HepG2 (cell line): ENCODE results near the gene POLL.

Source experiments
- EHMT2 ChIP-seq: fragments of 200-600 bp; sonication (generic); IDR thresholded peaks from 2 replicates; pipeline ENCODE4 v1.7.0; 2017; ENCODE audit warnings: antibody characterized with exemption, low read depth, low read length, borderline replicate concordance
- ISX ChIP-seq: sonication (generic); formaldehyde crosslinking; conservative IDR thresholded peaks from 2 replicates; pipeline ENCODE4 v1.5.0; 2020; ENCODE audit warnings: missing genetic modification reagents
- MAFF ChIP-seq: IDR thresholded peaks from 2 replicates; pipeline ENCODE4 v1.6.1; 2011; ENCODE audit warnings: low read depth, low read length, improper control_type of control experiment
- MAFK ChIP-seq, 2 experiments: IDR thresholded peaks in 1 of 2; conservative IDR thresholded peaks in 1 of 2; 2 replicates each; pipeline ENCODE4 v1.6.1; 2011; ENCODE audit warnings: improper control_type of control experiment in 2 of 2, low read length in 2 of 2
- MYNN ChIP-seq: sonication (generic); formaldehyde crosslinking; IDR thresholded peaks from 2 replicates; pipeline ENCODE4 v1.4.0; 2020; ENCODE audit warnings: mild to moderate bottlenecking, low read depth, missing genetic modification reagents
- POLR2A ChIP-seq, 2 experiments: IDR thresholded peaks; 2 replicates each; pipeline ENCODE4 v1.6.1; 2011; ENCODE audit warnings: low read depth in 2 of 2, low read length in 2 of 2, mild to moderate bottlenecking in 1 of 2, moderate library complexity in 1 of 2; ENCODE audit not compliant: insufficient read depth in 1 of 2
- RAD21 ChIP-seq: fragments of 450-650 bp; formaldehyde crosslinking; IDR thresholded peaks from 2 replicates; pipeline ENCODE4 v1.5.0; 2020; ENCODE audit warnings: mild to moderate bottlenecking
- SNRNP70 ChIP-seq: fragments of 200-400 bp; formaldehyde crosslinking; IDR thresholded peaks from 2 replicates; pipeline ENCODE4 v1.6.1; 2017; ENCODE audit warnings: mild to moderate bottlenecking, low read depth, low read length, moderate library complexity
- SUZ12 ChIP-seq: fragments of 150-350 bp; IDR thresholded peaks from 2 replicates; pipeline ENCODE4 v1.6.1; 2014; ENCODE audit warnings: low read depth, low read length
- TAF1 ChIP-seq: sonication (generic); formaldehyde crosslinking; IDR thresholded peaks from 2 replicates; pipeline ENCODE4 v1.4.0; 2020; ENCODE audit warnings: missing genetic modification reagents
- ZNF274 ChIP-seq: sonication (generic); formaldehyde crosslinking; IDR thresholded peaks from 2 replicates; pipeline ENCODE4 v1.5.1; 2020; ENCODE audit warnings: mild to moderate bottlenecking, missing genetic modification reagents
- ZNF431 ChIP-seq: sonication (generic); formaldehyde crosslinking; IDR thresholded peaks from 2 replicates; pipeline ENCODE4 v1.9.0; 2022; ENCODE audit warnings: missing genetic modification reagents, low read depth, mild to moderate bottlenecking, borderline replicate concordance

- TF ChIP-seq ZNF274 (CRISPR knock-in tag) = no peak
- TF ChIP-seq EHMT2 = no peak
- no peak for TF ChIP-seq RAD21
- TF ChIP-seq SUZ12 = no peak
- TF ChIP-seq MYNN (CRISPR knock-in tag) = no peak
- no peak for TF ChIP-seq MAFK (conservative IDR thresholded peaks at IDR 0.05 in 1 of 2, IDR thresholded peaks at IDR 0.05 in 1 of 2; ENCODE audit: low read length in 2 of 2)
- no peak for TF ChIP-seq TAF1
- no peak for TF ChIP-seq POLR2A (IDR thresholded peaks at IDR 0.05; ENCODE audit: insufficient read depth in 1 of 2, low read depth in 2 of 2, low read length in 2 of 2)
- TF ChIP-seq ZNF431 (CRISPR knock-in tag) = no peak
- no peak for TF ChIP-seq MAFF
- TF ChIP-seq SNRNP70 = no peak
- no peak for TF ChIP-seq ISX (CRISPR knock-in tag)
Measured at GRCh38 chr10:101631821-101632475, 43.9 kb upstream of the POLL start.
